ENCODE data around the gene PCSK6.

DNA sequence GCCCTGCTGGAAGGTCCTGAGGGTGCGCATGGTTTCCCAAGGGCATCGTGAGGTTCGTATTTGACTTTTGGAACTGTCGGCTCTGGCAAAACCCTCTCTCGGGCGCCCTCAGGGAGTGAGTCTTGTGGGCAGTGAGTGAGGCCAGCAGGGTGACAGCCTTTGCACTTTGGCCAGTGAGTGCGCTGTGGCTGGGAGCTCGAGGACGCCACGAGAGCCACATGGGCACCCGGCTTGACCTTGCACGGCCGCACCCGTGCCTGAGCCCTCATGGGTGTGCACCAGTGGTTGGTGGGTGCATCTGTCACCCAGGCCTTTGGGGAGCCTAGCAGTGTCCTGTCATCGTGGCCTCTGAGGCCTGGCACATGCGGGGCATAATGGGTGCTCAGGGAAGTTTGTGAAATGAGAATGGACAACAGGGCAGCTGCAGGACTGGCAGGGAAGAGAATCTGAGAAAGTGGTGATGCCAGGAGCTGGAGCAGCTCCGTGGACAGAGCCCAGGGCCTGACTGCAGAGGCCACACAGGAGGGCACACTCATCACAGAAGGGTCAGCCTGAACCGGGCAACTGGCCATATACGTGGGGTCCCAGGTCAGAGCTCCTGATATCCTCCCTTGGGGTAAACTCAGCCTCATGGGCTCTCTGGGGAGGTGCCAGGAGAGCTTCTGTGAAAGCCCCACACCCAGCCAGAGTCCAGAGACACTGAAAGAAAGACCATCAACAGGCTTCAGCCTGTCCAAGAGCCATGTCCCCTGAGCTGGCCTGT lies 164.1 kb downstream of the PCSK6 start:
- TF ChIP-seq, protein P1, sequence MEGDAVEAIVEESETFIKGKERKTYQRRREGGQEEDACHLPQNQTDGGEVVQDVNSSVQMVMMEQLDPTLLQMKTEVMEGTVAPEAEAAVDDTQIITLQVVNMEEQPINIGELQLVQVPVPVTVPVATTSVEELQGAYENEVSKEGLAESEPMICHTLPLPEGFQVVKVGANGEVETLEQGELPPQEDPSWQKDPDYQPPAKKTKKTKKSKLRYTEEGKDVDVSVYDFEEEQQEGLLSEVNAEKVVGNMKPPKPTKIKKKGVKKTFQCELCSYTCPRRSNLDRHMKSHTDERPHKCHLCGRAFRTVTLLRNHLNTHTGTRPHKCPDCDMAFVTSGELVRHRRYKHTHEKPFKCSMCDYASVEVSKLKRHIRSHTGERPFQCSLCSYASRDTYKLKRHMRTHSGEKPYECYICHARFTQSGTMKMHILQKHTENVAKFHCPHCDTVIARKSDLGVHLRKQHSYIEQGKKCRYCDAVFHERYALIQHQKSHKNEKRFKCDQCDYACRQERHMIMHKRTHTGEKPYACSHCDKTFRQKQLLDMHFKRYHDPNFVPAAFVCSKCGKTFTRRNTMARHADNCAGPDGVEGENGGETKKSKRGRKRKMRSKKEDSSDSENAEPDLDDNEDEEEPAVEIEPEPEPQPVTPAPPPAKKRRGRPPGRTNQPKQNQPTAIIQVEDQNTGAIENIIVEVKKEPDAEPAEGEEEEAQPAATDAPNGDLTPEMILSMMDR (conservative IDR thresholded peaks at IDR 0.05; ENCODE audit: low read length): no peak
- TF ChIP-seq EZH2phosphoT487 (IDR thresholded peaks at IDR 0.05; ENCODE audit: borderline replicate concordance): no peak
